Effector memory CD4-positive, alpha-beta T cell (primary cell): ENCODE results near the gene MCF2L.

Experiments used
- DNase-seq, 3 donors: peaks; one replicate each; pipeline ENCODE4 v3.0.0-alpha.2; 2020
- H3K27ac ChIP-seq: 2 replicates; pipeline ENCODE4 v1.7.0; 2013; ENCODE audit warnings: mild to moderate bottlenecking, low read length, moderate library complexity; ENCODE audit not compliant: insufficient read depth, poor library complexity, severe bottlenecking
- H3K27me3 ChIP-seq: replicated peaks from 2 replicates; pipeline ENCODE4 v1.7.0; 2013; ENCODE audit warnings: mild to moderate bottlenecking, low read length; ENCODE audit not compliant: insufficient read depth, control insufficient read depth, poor library complexity, severe bottlenecking
- H3K36me3 ChIP-seq: 2 replicates; pipeline ENCODE4 v1.7.0; 2013; ENCODE audit warnings: mild to moderate bottlenecking, low read length, moderate library complexity; ENCODE audit not compliant: control insufficient read depth, insufficient read depth
- H3K4me1 ChIP-seq: 2 replicates; pipeline ENCODE4 v1.7.0; 2013; ENCODE audit warnings: low read length, mild to moderate bottlenecking; ENCODE audit not compliant: control insufficient read depth, insufficient read depth, poor library complexity, severe bottlenecking
- H3K4me3 ChIP-seq: 2 replicates; pipeline ENCODE4 v1.7.0; 2013; ENCODE audit warnings: low read length, low read depth, mild to moderate bottlenecking; ENCODE audit not compliant: insufficient read depth, poor library complexity, severe bottlenecking
- H3K9me3 ChIP-seq: 2 replicates; pipeline ENCODE4 v1.7.0; 2013; ENCODE audit warnings: mild to moderate bottlenecking, low read length, moderate library complexity; ENCODE audit not compliant: control insufficient read depth

The MCF2L gene

DNA sequence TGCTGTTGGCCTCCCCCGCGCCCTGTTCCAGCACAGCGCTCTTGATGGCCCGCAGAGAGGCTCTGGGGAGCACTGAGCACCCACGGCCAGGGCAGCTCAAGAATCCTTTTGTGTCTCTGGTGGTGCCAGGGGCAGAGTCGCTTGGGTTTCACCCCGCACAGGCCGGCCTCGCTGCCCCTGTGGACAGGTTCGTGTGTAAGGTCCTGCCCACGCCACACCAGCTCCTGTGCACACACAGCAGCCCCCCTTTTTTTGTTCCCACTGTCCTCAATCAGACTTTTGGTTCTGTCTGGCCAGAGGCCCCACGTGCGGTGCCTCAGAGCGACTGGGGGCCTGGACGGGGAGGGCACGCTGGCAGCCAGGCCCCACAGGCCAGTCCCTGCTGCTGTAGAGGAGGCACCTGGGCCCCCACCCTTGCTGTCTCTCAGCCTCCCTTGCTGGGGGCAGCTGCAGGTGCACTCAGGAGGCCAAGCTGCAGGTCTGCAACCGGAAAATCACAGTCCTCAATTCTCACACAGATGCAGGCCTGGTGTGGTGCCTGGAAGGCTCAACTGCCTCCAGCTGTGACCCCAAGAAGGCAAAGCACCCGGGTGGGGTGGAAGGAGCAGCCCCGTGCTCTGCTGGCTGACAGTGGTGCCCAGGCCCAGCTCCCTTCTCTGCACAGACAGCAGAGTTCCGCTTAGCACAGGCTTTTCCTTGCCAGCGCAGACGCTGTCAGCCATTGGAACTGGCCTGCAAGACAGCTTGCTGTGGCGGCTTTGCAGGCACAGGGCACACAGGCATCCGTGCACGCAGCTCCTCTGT is 124.0 kb downstream of the MCF2L start:
- H3K36me3 ChIP-seq: peaks cover 3% of the 10 kb centered on the region
- H3K27ac ChIP-seq: no peak overlapping the region
- no peak overlapping the region for H3K4me3 ChIP-seq
- no peaks in the 10 kb centered on the region for H3K4me1 ChIP-seq
- H3K27me3 ChIP-seq: no peaks in the 10 kb centered on the region
- no peaks in the 10 kb centered on the region for H3K9me3 ChIP-seq
- DNase-seq: no peak

DNA sequence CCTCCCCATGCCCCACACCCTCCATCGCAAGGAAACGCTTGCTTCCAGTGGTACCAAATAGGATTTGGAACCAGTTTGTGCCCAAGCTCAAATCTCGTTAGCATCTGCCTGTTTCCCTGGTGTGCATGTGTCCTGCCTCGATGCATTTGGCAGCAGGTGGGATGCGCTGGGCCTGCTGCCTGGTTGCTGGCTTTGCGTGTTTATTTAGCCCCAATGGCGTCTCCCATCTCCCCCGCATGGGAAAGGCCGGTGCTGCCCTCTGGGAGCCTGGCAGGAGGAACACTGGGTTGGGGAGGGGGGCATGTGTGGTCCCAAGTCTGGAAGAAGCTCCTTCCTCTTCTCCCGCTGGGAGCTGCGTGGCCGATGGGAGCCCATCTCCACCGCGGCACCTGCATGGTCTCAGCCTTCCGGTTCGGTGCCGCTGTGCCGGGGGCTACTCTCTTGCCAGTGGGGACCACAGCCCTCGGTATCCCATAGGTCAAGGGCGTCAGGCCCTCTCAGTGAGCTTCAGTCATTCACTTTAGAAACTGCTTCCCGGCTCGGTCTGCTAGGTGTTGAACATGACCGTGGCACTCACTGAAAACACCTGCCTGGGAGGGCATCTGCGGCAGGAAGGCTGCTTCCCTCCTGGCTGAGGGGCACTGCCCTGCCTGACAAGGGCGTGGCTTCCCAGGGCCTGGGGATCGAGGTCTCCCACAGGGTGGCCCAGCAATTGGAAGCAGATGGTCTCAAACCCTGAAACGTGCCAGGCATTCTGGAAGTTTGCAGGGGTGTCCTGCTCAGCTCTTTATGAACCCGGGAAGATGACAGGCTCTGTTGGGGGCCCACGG is 124.8 kb downstream of the MCF2L start:
- no peak for DNase-seq
- no peak overlapping the region for H3K4me3 ChIP-seq
- H3K4me1 ChIP-seq: no peaks in the 10 kb centered on the region
- H3K27me3 ChIP-seq: no peaks in the 10 kb centered on the region
- no peak overlapping the region for H3K27ac ChIP-seq
- H3K36me3 ChIP-seq: peaks cover 3% of the 10 kb centered on the region
- no peaks in the 10 kb centered on the region for H3K9me3 ChIP-seq

DNA sequence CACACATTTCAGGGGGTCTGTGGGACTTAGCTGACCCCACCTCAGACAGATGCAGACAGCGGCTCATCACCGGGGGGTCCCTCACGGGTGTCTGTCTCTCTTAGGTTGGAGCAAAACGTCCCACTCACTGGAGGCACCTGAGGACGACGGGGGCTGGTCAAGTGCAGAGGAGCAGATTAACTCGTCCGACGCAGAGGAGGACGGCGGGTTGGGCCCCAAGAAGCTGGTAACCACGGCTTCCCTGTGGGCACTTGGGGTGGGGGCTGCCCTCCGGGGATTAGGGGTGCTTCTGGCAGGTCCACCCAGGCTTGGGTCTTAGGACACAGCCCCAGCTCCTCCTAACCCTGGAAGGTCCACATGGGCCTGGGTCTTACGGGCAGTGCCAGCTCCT is 125.4 kb downstream of the MCF2L start:
- DNase-seq: no peak
- H3K9me3 ChIP-seq: no peaks in the 10 kb centered on the region
- no peak overlapping the region for H3K4me3 ChIP-seq
- H3K27me3 ChIP-seq: no peaks in the 10 kb centered on the region
- peaks cover 3% of the 10 kb centered on the region for H3K36me3 ChIP-seq
- H3K27ac ChIP-seq: no peak overlapping the region
- no peaks in the 10 kb centered on the region for H3K4me1 ChIP-seq

DNA sequence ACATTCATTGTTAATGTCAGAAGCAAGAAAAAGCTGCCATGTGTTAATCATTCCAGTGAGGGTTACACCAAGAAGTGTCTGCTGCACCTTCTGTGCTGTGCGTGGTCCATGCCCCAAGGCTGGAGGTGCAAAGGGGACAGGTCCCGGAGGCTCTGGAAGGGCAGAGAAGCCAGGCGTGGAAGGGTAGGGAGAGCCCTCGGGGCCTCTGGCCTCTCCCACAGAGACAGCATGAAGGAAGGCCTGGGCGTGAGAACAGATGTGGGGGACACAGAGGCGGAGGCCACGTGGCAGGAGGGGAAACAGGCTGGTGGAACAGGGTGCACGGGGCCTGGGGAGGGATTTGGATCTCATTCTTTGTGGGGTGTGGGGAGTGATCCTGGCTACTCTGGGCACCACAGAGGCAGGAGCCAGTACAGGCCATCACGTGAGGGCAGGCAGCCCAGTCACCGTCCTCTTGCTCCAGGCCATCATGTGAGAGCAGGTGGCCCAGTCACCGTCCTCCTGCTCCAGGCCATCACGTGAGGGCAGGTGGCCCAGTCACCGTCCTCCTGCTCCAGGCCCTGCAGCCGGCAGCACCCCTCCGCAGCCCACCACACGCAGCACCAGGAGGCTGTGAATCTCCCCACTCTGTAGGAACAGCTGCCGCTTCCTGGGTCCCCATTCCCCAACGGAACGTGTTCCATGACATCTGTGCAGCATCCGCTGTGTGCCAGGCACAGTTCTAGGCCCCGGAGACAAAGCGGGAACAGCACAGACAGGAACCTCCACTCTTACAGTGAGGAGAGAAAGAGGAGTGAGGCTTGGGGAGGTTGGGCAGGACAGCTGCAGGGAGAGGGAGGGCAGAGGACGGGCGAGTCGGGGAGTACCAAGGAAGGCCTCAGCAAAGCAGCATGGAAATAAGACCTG is 126.4 kb downstream of the MCF2L start:
- no peaks in the 10 kb centered on the region for H3K4me1 ChIP-seq
- H3K36me3 ChIP-seq: no peaks in the 10 kb centered on the region
- no peaks in the 10 kb centered on the region for H3K9me3 ChIP-seq
- H3K27me3 ChIP-seq: no peaks in the 10 kb centered on the region
- H3K4me3 ChIP-seq: no peak overlapping the region
- no peak for DNase-seq
- H3K27ac ChIP-seq: no peak overlapping the region

- no peaks in the 10 kb centered on the region for H3K27me3 ChIP-seq
- no peak overlapping the region for H3K27ac ChIP-seq
- no peaks in the 10 kb centered on the region for H3K9me3 ChIP-seq
- no peaks in the 10 kb centered on the region for H3K36me3 ChIP-seq
- no peak for DNase-seq
- H3K4me3 ChIP-seq: no peak overlapping the region
- H3K4me1 ChIP-seq: no peaks in the 10 kb centered on the region
Measured at GRCh38 chr13:113096052-113096744, 127.2 kb downstream of the MCF2L start.

DNA sequence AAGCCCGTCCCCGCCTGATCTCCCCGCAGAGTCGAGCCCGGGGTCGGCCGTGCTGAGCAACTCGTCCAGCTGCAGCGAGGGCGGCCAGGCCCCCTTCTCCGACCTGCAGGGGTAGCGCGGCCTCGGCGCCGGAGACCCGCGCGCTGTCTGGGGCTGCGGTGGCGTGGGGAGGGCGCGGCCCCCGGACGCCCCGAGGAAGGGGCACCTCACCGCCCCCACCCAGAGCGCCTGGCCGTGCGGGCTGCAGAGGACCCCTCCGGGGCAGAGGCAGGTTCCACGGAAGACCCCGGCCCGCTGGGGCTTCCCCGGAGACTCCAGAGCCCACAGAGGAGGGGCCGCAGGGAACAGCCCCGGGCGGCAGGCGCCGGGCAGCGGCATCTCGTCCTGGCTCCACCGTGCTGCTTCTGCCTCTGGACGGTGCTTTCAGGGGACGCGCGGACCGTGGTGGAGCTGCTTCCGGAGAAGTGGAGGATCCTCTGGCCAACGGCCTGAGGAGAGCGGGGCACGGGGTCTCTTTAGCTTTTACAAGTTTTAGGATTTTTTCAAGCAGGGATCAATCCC is 127.8 kb downstream of the MCF2L start:
- H3K36me3 ChIP-seq: no peaks in the 10 kb centered on the region
- H3K4me3 ChIP-seq: no peak overlapping the region
- H3K9me3 ChIP-seq: no peaks in the 10 kb centered on the region
- H3K27me3 ChIP-seq: no peaks in the 10 kb centered on the region
- DNase-seq: no peak
- no peak overlapping the region for H3K27ac ChIP-seq
- H3K4me1 ChIP-seq: no peaks in the 10 kb centered on the region

- Histone ChIP-seq H3K27me3 (no peaks in the 10 kb centered on the region), H3K9me3 (no peaks in the 10 kb centered on the region), H3K27ac (no peak overlapping the region), H3K4me1 (no peaks in the 10 kb centered on the region), H3K4me3 (no peak overlapping the region), H3K36me3 (no peaks in the 10 kb centered on the region)
- no peak for DNase-seq
Measured at GRCh38 chr13:113097651-113098050, 128.6 kb downstream of the MCF2L start.

DNA sequence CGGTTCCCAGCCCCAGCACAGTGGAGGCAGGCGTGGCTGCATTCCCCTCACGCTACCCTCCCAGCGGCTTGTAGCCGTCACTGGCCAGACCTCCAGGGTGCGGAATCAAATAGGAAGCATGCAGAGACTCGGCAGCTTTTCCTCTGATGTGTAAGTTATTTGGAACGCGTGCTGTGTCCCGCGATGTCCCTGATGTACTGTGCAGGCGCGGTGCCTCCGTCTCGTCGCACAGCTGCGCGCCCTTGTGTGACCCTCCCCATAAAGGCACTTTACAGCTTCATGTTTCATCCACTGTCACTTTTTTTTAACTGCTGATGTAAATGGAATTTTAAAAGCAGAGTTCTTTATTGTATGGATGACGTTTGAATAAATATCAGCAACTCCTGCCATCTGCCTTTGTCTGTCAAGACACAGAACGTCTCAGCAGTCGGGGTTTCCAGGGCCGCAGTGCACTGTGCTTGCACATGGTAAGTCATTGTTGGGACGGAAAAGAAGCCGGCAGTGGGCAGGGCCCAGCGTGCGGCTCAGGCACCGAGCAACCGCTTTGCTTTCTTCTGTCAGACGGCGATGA is 129.2 kb downstream of the MCF2L start:
- H3K27ac ChIP-seq: no peak overlapping the region
- no peaks in the 10 kb centered on the region for H3K36me3 ChIP-seq
- no peak for DNase-seq
- H3K4me1 ChIP-seq: no peaks in the 10 kb centered on the region
- no peaks in the 10 kb centered on the region for H3K9me3 ChIP-seq
- no peak overlapping the region for H3K4me3 ChIP-seq
- no peaks in the 10 kb centered on the region for H3K27me3 ChIP-seq

- Histone ChIP-seq H3K9me3 (no peaks in the 10 kb centered on the region), H3K27ac (no peak overlapping the region), H3K36me3 (no peaks in the 10 kb centered on the region), H3K4me3 (no peak overlapping the region), H3K27me3 (no peaks in the 10 kb centered on the region), H3K4me1 (no peaks in the 10 kb centered on the region)
- no peak for DNase-seq
Measured at GRCh38 chr13:113099142-113099541, 130.1 kb downstream of the MCF2L start.
